HG02623 (cell line): ENCODE measurements around the gene RTCA.
"Not testable (repeated sequence)": the region's sequence is repeated elsewhere in the genome, so short reads cannot be mapped to it uniquely, and the experiment has no call there.

Experiments used
- ATAC-seq: cut with Tn5 transposase; IDR thresholded peaks from one replicate; pipeline ENCODE4 v1.9.1; 2021; ENCODE audit warnings: moderate library complexity; ENCODE audit not compliant: unreplicated experiment

The RTCA gene

GRCh38 chr1:100265931-100266740 lies at the start of gene RTCA:
RTCA (plus strand) TSS chr1:100266216; CDS start chr1:100266376, 160 bp downstream.
- peak; percentile 98 for ATAC-seq

- no peak for ATAC-seq
Measured at GRCh38 chr1:100217834-100218233, 48.2 kb upstream of the RTCA start.

- ATAC-seq = no peak
Measured at GRCh38 chr1:100219457-100219856, 46.6 kb upstream of the RTCA start.

GRCh38 chr1:100219883-100220282 lies 46.1 kb upstream of the RTCA start:
- no peak for ATAC-seq

GRCh38 chr1:100222428-100222827 lies 43.6 kb upstream of the RTCA start:
- ATAC-seq = no peak

- no peak for ATAC-seq
Measured at GRCh38 chr1:100229681-100230443, 36.2 kb upstream of the RTCA start.

- no peak for ATAC-seq
Measured at GRCh38 chr1:100230765-100231164, 35.3 kb upstream of the RTCA start.

GRCh38 chr1:100231721-100232120 lies 34.3 kb upstream of the RTCA start:
- ATAC-seq = no peak

GRCh38 chr1:100232156-100232555 lies 33.9 kb upstream of the RTCA start:
- no peak for ATAC-seq

GRCh38 chr1:100233566-100233965 lies 32.5 kb upstream of the RTCA start:
- ATAC-seq = not testable (repeated sequence)

- no peak for ATAC-seq
Measured at GRCh38 chr1:100234432-100234831, 31.6 kb upstream of the RTCA start.

GRCh38 chr1:100237091-100237490 lies 28.9 kb upstream of the RTCA start:
- no peak for ATAC-seq

- ATAC-seq = no peak
Measured at GRCh38 chr1:100239961-100240360, 26.1 kb upstream of the RTCA start.

- no peak for ATAC-seq
Measured at GRCh38 chr1:100240631-100241030, 25.4 kb upstream of the RTCA start.

GRCh38 chr1:100246738-100247137 lies 19.3 kb upstream of the RTCA start:
- no peak for ATAC-seq

GRCh38 chr1:100249155-100249536 lies 16.9 kb upstream of the RTCA start:
- no peak for ATAC-seq

- ATAC-seq = peak; percentile 100
Measured at GRCh38 chr1:100249537-100250257, 16.3 kb upstream of the RTCA start, which contains the start of gene DBT. DBT (minus strand) TSS chr1:100249834; CDS start chr1:100249820, 14 bp downstream.

GRCh38 chr1:100250264-100250663 lies 15.8 kb upstream of the RTCA start:
- no peak for ATAC-seq

- no peak for ATAC-seq
Measured at GRCh38 chr1:100250807-100251206, 15.2 kb upstream of the RTCA start.

- no peak for ATAC-seq
Measured at GRCh38 chr1:100252901-100253300, 13.1 kb upstream of the RTCA start.

GRCh38 chr1:100253552-100253951 lies 12.5 kb upstream of the RTCA start:
- no peak for ATAC-seq
